ENCODE data around the gene SCAF4. TPM values are rescaled to one million over a fixed set of nuclear protein-coding genes. Genes with fewer than 3 reads are reported as not detected.

SCAF4 gene
- total and polyA plus RNA-seq, 2 donors (not counting 3 experiments of a cell fraction or from before 2014, with no cell fraction given), result 12.2 to 41.2 TPM

DNA sequence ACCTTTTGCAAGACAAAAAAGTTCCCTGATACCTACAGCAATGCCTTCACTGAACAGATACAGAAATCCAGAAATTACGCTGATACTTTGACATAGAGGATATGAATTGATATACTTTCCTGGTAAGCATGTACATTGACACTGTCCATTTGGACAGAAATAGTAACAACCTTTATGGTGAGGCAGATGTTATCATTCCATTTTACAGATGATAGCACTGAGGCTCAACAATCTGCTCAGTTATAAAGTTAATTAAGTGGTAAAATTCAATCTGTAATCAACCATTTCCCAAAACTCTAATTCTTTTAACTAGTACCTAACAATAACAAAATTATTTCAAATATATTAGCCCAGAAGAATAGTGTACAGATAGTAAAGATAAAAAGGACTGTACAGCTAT, 20.6 kb downstream of the SCAF4 start:
- dilution Hi-C loops (cut with MboI; ENCODE audit: extremely low pct_ligation_motif_present, low sequenced_read_pairs) (no loop called here), intact Hi-C loops (cut with micrococcal nuclease) (no loop called here)
- no peak overlapping the region for H2AFZ ChIP-seq (ENCODE audit: low read depth, low read length)
- no peak overlapping the region for H3K9ac ChIP-seq (replicated peaks; ENCODE audit: extremely low read depth, insufficient read depth, low read length)
- DNase-seq (ENCODE audit: low read depth, low spot score) (no peak), FAIRE-seq (no peak)
- no TSS peak for BruUV-seq (replicated peaks)
- ChIA-PET POLR2A (no interaction called here), CTCF (interaction anchor here (0.6 to 1.5 kb wide), 2 partner anchors 27 to 37 kb away, joined by 3 read pairs; no protein-coding TSS in a partner anchor)
- no peak overlapping the region for H3K27ac ChIP-seq (ENCODE audit: insufficient read depth, low read depth, low read length)
- peaks cover 10% of the 10 kb centered on the region for H4K20me1 ChIP-seq (replicated peaks; ENCODE audit: control insufficient read depth, extremely low read depth, insufficient read depth, low read length)
- H3K4me1 ChIP-seq (ENCODE audit: control insufficient read depth, extremely low read depth, insufficient read depth, low read length), result peaks cover 4% of the 10 kb centered on the region
- H3K4me3 ChIP-seq (replicated peaks in 1 of 3; ENCODE audit: insufficient read depth in 1 of 3, low read depth in 1 of 3, low read length in 3 of 3), result no peak overlapping the region
- H3K9me3 ChIP-seq (replicated peaks; ENCODE audit: control insufficient read depth, insufficient read depth, low read length), result no peaks in the 10 kb centered on the region
- H3K36me3 ChIP-seq (ENCODE audit: control insufficient read depth in 2 of 2, extremely low read depth in 1 of 2, insufficient read depth in 2 of 2, low read length in 2 of 2), result no peaks in the 10 kb centered on the region
- H3K27me3 ChIP-seq (ENCODE audit: control insufficient read depth in 2 of 2, insufficient read depth in 2 of 2, low read length in 2 of 2), result no peaks in the 10 kb centered on the region
- no peaks in the 10 kb centered on the region for H3K9me1 ChIP-seq (replicated peaks; ENCODE audit: control insufficient read depth, extremely low read depth, insufficient read depth, low read length)
- H3K79me2 ChIP-seq (ENCODE audit: control insufficient read depth, insufficient read depth, low read length), result peaks cover 98% of the 10 kb centered on the region
- TF ChIP-seq EZH2 (IDR thresholded peaks at IDR 0.05; ENCODE audit: borderline replicate concordance, low read depth, low read length, severe bottlenecking), result no peak
- no peak for TF ChIP-seq POLR2AphosphoS5 (IDR thresholded peaks at IDR 0.05; ENCODE audit: insufficient read depth, low read depth, low read length)
- TF ChIP-seq GATA2 (IDR thresholded peaks at IDR 0.05; ENCODE audit: insufficient read depth, insufficient read length, low read depth, low read length), result no peak
- TF ChIP-seq POLR2A (IDR thresholded peaks at IDR 0.05; ENCODE audit: low read depth, low read length), result no peak
- no peak for TF ChIP-seq JUN (IDR thresholded peaks at IDR 0.05; ENCODE audit: borderline replicate concordance, insufficient read depth, insufficient read length, low read depth)
- no peak for TF ChIP-seq FOS (IDR thresholded peaks at IDR 0.05; ENCODE audit: borderline replicate concordance, insufficient read depth, low read length)
- no peak for TF ChIP-seq CTCF (IDR thresholded peaks at IDR 0.05; ENCODE audit: extremely low read depth in 1 of 2, insufficient read depth in 1 of 2, low read depth in 1 of 2, low read length in 2 of 2)
- TF ChIP-seq MAX (IDR thresholded peaks at IDR 0.05; ENCODE audit: insufficient read depth, insufficient read length), result no peak
- no peak for TF ChIP-seq MYC (IDR thresholded peaks at IDR 0.05; ENCODE audit: low read depth, low read length)
- H3K4me2 ChIP-seq (ENCODE audit: insufficient read depth, low read length), result no peak overlapping the region

Measured in endothelial cell of umbilical vein (primary cell).